ENCODE measurements around the gene WDFY4.

Gene WDFY4

GRCh38 chr10:48776528-48776927 is 91.9 kb downstream of the WDFY4 start:
- no peak for DNase-seq

- no peak for DNase-seq
Measured at GRCh38 chr10:48777110-48777509, 92.4 kb downstream of the WDFY4 start.

GRCh38 chr10:48778193-48778857 is 93.7 kb downstream of the WDFY4 start:
- no peak for DNase-seq

- DNase-seq, result no peak
Measured at GRCh38 chr10:48779077-48779476, 94.4 kb downstream of the WDFY4 start.

GRCh38 chr10:48779546-48780152 is 95.0 kb downstream of the WDFY4 start:
- no peak for DNase-seq

GRCh38 chr10:48780341-48780740 is 95.7 kb downstream of the WDFY4 start:
- DNase-seq, result no peak

GRCh38 chr10:48782386-48782785 is 97.7 kb downstream of the WDFY4 start:
- DNase-seq, result no peak

GRCh38 chr10:48784031-48784430 is 99.4 kb downstream of the WDFY4 start:
- no peak for DNase-seq

GRCh38 chr10:48785796-48786195 is 101.1 kb downstream of the WDFY4 start:
- no peak for DNase-seq

- DNase-seq, result no peak
Measured at GRCh38 chr10:48786606-48787282, 102.1 kb downstream of the WDFY4 start.

- DNase-seq, result no peak
Measured at GRCh38 chr10:48788554-48788953, 103.9 kb downstream of the WDFY4 start.

- no peak for DNase-seq
Measured at GRCh38 chr10:48789486-48790456, 105.1 kb downstream of the WDFY4 start.

- DNase-seq, result no peak
Measured at GRCh38 chr10:48790457-48791044, 105.9 kb downstream of the WDFY4 start.

- DNase-seq, result no peak
Measured at GRCh38 chr10:48791267-48791928, 106.7 kb downstream of the WDFY4 start.

- DNase-seq, result no peak
Measured at GRCh38 chr10:48792121-48792520, 107.4 kb downstream of the WDFY4 start.

GRCh38 chr10:48792687-48793096 is 108.0 kb downstream of the WDFY4 start:
- no peak for DNase-seq

GRCh38 chr10:48794074-48794473 is 109.4 kb downstream of the WDFY4 start:
- DNase-seq, result no peak

- no peak for DNase-seq
Measured at GRCh38 chr10:48796713-48797245, 112.1 kb downstream of the WDFY4 start.

- no peak for DNase-seq
Measured at GRCh38 chr10:48797830-48798229, 113.2 kb downstream of the WDFY4 start.

GRCh38 chr10:48798481-48799254 is 114.0 kb downstream of the WDFY4 start:
- DNase-seq, result no peak
